Endothelial cell of umbilical vein (primary cell): Measurements from ENCODE around the gene C1RL. TPM values are rescaled to one million over a fixed set of nuclear protein-coding genes. Genes with fewer than 3 reads are reported as not detected.

Experiments used
- BruUV-seq: library from RNA; stranded (reverse); fragments of 400-500 nt; replicated peaks from 2 replicates; lab custom pipeline; 2021; lab: Mats Ljungman, UMichigan
- CTCF ChIA-PET: fragments of 300-600, 350-600 bp; sonication (Branson Sonifier 250); formaldehyde crosslinking; loops from one replicate; lab custom pipeline; 2021; ENCODE audit warnings: antibody characterized with exemption, inconsistent platforms; lab: Charles Lee
- POLR2A ChIA-PET: fragments of 300-600, 350-600 bp; sonication (Branson Sonifier 250); formaldehyde crosslinking; loops from one replicate; lab custom pipeline; 2021; ENCODE audit warnings: antibody characterized with exemption, inconsistent platforms; lab: Charles Lee
- DNase-seq: peaks from one replicate; pipeline ENCODE4 v3.0.0-alpha.2; 2011; ENCODE audit warnings: low read depth, low spot score
- FAIRE-seq: peaks from 2 replicates; lab custom pipeline; 2011; peaks lifted over from hg19 to GRCh38; lab: Jason Lieb, UNC
- H2AFZ ChIP-seq: 2 replicates; pipeline ENCODE4 v1.6.0; 2012; ENCODE audit warnings: low read depth, low read length, control low read depth, inconsistent platforms
- H3K27ac ChIP-seq: 2 replicates; pipeline ENCODE4 v1.5.1; 2011; ENCODE audit warnings: low read depth, mild to moderate bottlenecking, control low read depth, low read length, moderate library complexity; ENCODE audit not compliant: insufficient read depth
- H3K27me3 ChIP-seq, 2 experiments: 2 replicates each; pipeline versions ENCODE4 v1.6.0 to v1.6.1; 2011; ENCODE audit warnings: low read length in 2 of 2, mixed read lengths in 1 of 2; ENCODE audit not compliant: control insufficient read depth in 2 of 2, insufficient read depth in 2 of 2
- H3K36me3 ChIP-seq, 2 experiments: 2 replicates in 1 of 2; 3 replicates in 1 of 2; pipeline ENCODE4 v1.5.1; 2011; ENCODE audit warnings: low read length in 2 of 2, mild to moderate bottlenecking in 1 of 2, moderate library complexity in 1 of 2; ENCODE audit not compliant: control insufficient read depth in 2 of 2, insufficient read depth in 2 of 2; ENCODE audit errors: extremely low read depth in 1 of 2
- H3K4me1 ChIP-seq: 3 replicates; pipeline ENCODE4 v1.5.1; 2011; ENCODE audit warnings: mild to moderate bottlenecking, low read length; ENCODE audit not compliant: control insufficient read depth, insufficient read depth; ENCODE audit errors: extremely low read depth
- H3K4me2 ChIP-seq: 2 replicates; pipeline ENCODE4 v1.6.1; 2011; ENCODE audit warnings: low read length, control low read depth, mixed read lengths; ENCODE audit not compliant: insufficient read depth
- H3K4me3 ChIP-seq, 3 experiments: fragments of 200-600 bp in 1 of 3; sonication (generic), shearing (Covaris generic) in 1 of 3; replicated peaks in 1 of 3; 2 replicates each; pipeline ENCODE4 v1.5.1; 2011 to 2016; ENCODE audit warnings: control low read depth in 3 of 3, low read length in 3 of 3, mild to moderate bottlenecking in 2 of 3, inconsistent platforms in 1 of 3, low read depth in 1 of 3, moderate library complexity in 1 of 3; ENCODE audit not compliant: insufficient read depth in 1 of 3
- H3K79me2 ChIP-seq: 2 replicates; pipeline ENCODE4 v1.6.0; 2012; ENCODE audit warnings: low read length, inconsistent platforms; ENCODE audit not compliant: control insufficient read depth, insufficient read depth
- H3K9ac ChIP-seq: replicated peaks from 2 replicates; pipeline ENCODE3; 2011; ENCODE audit warnings: low read length, control low read depth; ENCODE audit not compliant: insufficient read depth; ENCODE audit errors: extremely low read depth
- H3K9me1 ChIP-seq: replicated peaks from 3 replicates; pipeline ENCODE4 v1.6.0; 2011; ENCODE audit warnings: mild to moderate bottlenecking, low read length; ENCODE audit not compliant: control insufficient read depth, insufficient read depth; ENCODE audit errors: extremely low read depth
- H3K9me3 ChIP-seq: replicated peaks from 2 replicates; pipeline ENCODE4 v1.5.1; 2012; ENCODE audit warnings: low read length, inconsistent platforms; ENCODE audit not compliant: control insufficient read depth, insufficient read depth
- H4K20me1 ChIP-seq: replicated peaks from 2 replicates; pipeline ENCODE3; 2011; ENCODE audit warnings: mild to moderate bottlenecking, low read length; ENCODE audit not compliant: control insufficient read depth, insufficient read depth; ENCODE audit errors: extremely low read depth
- EZH2 ChIP-seq: IDR thresholded peaks from 2 replicates; pipeline ENCODE4 v1.6.1; 2012; ENCODE audit warnings: borderline replicate concordance, low read depth, mild to moderate bottlenecking, moderate library complexity, low read length, inconsistent platforms; ENCODE audit not compliant: severe bottlenecking
- FOS ChIP-seq: IDR thresholded peaks from 2 replicates; pipeline ENCODE4 v1.6.1; 2011; ENCODE audit warnings: mild to moderate bottlenecking, low read length, moderate library complexity, borderline replicate concordance; ENCODE audit not compliant: insufficient read depth
- GATA2 ChIP-seq: IDR thresholded peaks from 2 replicates; pipeline ENCODE4 v1.7.0; 2011; ENCODE audit warnings: low read depth, mild to moderate bottlenecking, moderate library complexity, mixed read lengths, low read length; ENCODE audit not compliant: insufficient read length, insufficient read depth
- JUN ChIP-seq: IDR thresholded peaks from 2 replicates; pipeline ENCODE4 v1.6.1; 2011; ENCODE audit warnings: borderline replicate concordance, low read depth; ENCODE audit not compliant: insufficient read length, insufficient read depth
- MYC ChIP-seq: IDR thresholded peaks from one replicate; pipeline ENCODE4 v1.6.1; 2011; ENCODE audit warnings: mild to moderate bottlenecking, low read depth, low read length
- POLR2A ChIP-seq: IDR thresholded peaks from 2 replicates; pipeline ENCODE4 v1.6.1; 2012; ENCODE audit warnings: low read depth, mild to moderate bottlenecking, control low read depth, low read length
- POLR2AphosphoS5 ChIP-seq: IDR thresholded peaks from 2 replicates; pipeline ENCODE4 v1.6.1; 2012; ENCODE audit warnings: low read depth, mild to moderate bottlenecking, control low read depth, low read length, moderate library complexity; ENCODE audit not compliant: insufficient read depth
- dilution Hi-C: fragments of 300-500 bp; cut with MboI; formaldehyde crosslinking; loops from one replicate; pipeline ENCODE4 v1.15.0; 2019; ENCODE audit warnings: low sequenced_read_pairs; ENCODE audit not compliant: extremely low pct_ligation_motif_present
- intact Hi-C: fragments of 100-400 bp; cut with micrococcal nuclease; formaldehyde crosslinking; loops from one replicate; pipeline ENCODE4 v1.10.0; 2022
- polyA plus RNA-seq, 4 experiments: library from polyadenylated mRNA; depleted of rRNA in 3 of 4; stranded (reverse) in 3 of 4; unstranded in 1 of 4; fragments of >200 nt; gene quantifications; 2 replicates each; pipeline versions ENCODE4 v1.2.1 to v1.2.3, GENCODE V29; 2011 to 2012; ENCODE audit warnings: missing spikeins in 1 of 4
- total RNA-seq: library from RNA; stranded (reverse); gene quantifications from 2 replicates; pipeline ENCODE4 v1.2.3, GENCODE V29; 2021
- TF ChIP-seq, protein P1 (sequence below): IDR thresholded peaks from 2 replicates; pipeline ENCODE4 v1.6.1; 2011; ENCODE audit not compliant: insufficient read depth, insufficient read length
- TF ChIP-seq, protein P2 (sequence below), 2 donors: IDR thresholded peaks; 1 replicate in 1 of 2; 2 replicates in 1 of 2; pipeline ENCODE4 v1.5.1; 2011; ENCODE audit warnings: low read length in 2 of 2, mild to moderate bottlenecking in 2 of 2, moderate library complexity in 2 of 2, control low read depth in 1 of 2, inconsistent platforms in 1 of 2, low read depth in 1 of 2; ENCODE audit not compliant: insufficient read depth in 1 of 2; ENCODE audit errors: extremely low read depth in 1 of 2

C1RL gene
- total and polyA plus RNA-seq, 2 donors (not counting 3 experiments of a cell fraction or from before 2014, with no cell fraction given) = 20.9 to 25.0 TPM

DNA sequence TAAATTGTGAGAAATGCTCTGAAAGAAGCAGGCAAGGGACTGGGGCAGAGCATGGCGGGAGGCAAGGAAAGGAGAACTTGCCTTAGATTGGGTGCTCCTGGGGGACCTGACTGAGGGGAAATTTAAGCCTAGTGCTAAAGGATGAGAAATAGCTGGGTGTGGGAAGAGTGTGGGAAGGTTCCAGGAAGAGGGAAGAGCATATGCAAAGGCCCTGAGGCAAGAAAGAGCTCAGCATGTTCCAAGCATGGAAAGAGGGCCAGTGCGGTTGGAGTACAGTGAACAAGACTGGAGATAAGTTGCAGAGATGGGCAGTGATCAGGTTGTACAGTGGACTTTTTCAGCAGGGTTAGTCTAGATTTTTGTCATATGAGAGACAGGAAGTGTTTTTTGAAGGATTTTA lies 30.2 kb upstream of the C1RL start:
- no peaks in the 10 kb centered on the region for H3K79me2 ChIP-seq
- no peaks in the 10 kb centered on the region for H4K20me1 ChIP-seq
- H3K9ac ChIP-seq = no peak overlapping the region
- no peaks in the 10 kb centered on the region for H3K9me1 ChIP-seq
- H3K36me3 ChIP-seq = peaks cover 7 to 14% of the 10 kb centered on the region in 2 experiments
- ChIA-PET POLR2A (no interaction called here), CTCF (no interaction called here)
- H2AFZ ChIP-seq = no peak overlapping the region
- dilution Hi-C loops = no loop called here
- intact Hi-C loops = no loop called here
- FAIRE-seq (no peak), DNase-seq (no peak)
- BruUV-seq = no TSS peak
- no peaks in the 10 kb centered on the region for H3K9me3 ChIP-seq
- no peak overlapping the region for H3K4me2 ChIP-seq
- no peak overlapping the region for H3K4me3 ChIP-seq
- H3K4me1 ChIP-seq = no peaks in the 10 kb centered on the region
- TF ChIP-seq FOS (no peak), EZH2 (no peak), MYC (no peak), GATA2 (no peak), POLR2A (no peak), POLR2AphosphoS5 (no peak), JUN (no peak)
- TF ChIP-seq, protein P1, sequence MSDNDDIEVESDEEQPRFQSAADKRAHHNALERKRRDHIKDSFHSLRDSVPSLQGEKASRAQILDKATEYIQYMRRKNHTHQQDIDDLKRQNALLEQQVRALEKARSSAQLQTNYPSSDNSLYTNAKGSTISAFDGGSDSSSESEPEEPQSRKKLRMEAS = no peak
- TF ChIP-seq, protein P2, sequence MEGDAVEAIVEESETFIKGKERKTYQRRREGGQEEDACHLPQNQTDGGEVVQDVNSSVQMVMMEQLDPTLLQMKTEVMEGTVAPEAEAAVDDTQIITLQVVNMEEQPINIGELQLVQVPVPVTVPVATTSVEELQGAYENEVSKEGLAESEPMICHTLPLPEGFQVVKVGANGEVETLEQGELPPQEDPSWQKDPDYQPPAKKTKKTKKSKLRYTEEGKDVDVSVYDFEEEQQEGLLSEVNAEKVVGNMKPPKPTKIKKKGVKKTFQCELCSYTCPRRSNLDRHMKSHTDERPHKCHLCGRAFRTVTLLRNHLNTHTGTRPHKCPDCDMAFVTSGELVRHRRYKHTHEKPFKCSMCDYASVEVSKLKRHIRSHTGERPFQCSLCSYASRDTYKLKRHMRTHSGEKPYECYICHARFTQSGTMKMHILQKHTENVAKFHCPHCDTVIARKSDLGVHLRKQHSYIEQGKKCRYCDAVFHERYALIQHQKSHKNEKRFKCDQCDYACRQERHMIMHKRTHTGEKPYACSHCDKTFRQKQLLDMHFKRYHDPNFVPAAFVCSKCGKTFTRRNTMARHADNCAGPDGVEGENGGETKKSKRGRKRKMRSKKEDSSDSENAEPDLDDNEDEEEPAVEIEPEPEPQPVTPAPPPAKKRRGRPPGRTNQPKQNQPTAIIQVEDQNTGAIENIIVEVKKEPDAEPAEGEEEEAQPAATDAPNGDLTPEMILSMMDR (IDR thresholded peaks at IDR 0.05; ENCODE audit: extremely low read depth in 1 of 2, insufficient read depth in 1 of 2, low read depth in 1 of 2, low read length in 2 of 2) = no peak
- H3K27ac ChIP-seq = no peak overlapping the region
- no peaks in the 10 kb centered on the region for H3K27me3 ChIP-seq
